ENCODE results near the gene ABCC6.

ABCC6 gene

GRCh38 chr16:16146380-16147315 is 76.6 kb downstream of the ABCC6 start:
- TF ChIP-seq CTCF (IDR thresholded peaks at IDR 0.05; ENCODE audit: poor library complexity, severe bottlenecking) = no peak
- Histone ChIP-seq H3K27ac (ENCODE audit: poor library complexity, severe bottlenecking) (no peak overlapping the region), H3K36me3 (ENCODE audit: low read depth) (peaks cover 18% of the 10 kb centered on the region), H3K9me3 (ENCODE audit: severe bottlenecking) (no peaks in the 10 kb centered on the region), H3K4me1 (ENCODE audit: insufficient read depth, poor library complexity, severe bottlenecking) (no peaks in the 10 kb centered on the region), H3K27me3 (ENCODE audit: insufficient read depth, poor library complexity, severe bottlenecking) (no peaks in the 10 kb centered on the region), H3K4me3 (ENCODE audit: severe bottlenecking) (no peak overlapping the region)
- no peak for ATAC-seq (ENCODE audit: low read depth)
- DNase-seq (ENCODE audit: low spot score) = no peak

GRCh38 chr16:16145286-16145685 is 78.0 kb downstream of the ABCC6 start:
- H3K9me3 ChIP-seq (ENCODE audit: severe bottlenecking) = no peaks in the 10 kb centered on the region
- no peak overlapping the region for H3K27ac ChIP-seq (ENCODE audit: poor library complexity, severe bottlenecking)
- peak; percentile 1 for TF ChIP-seq CTCF (IDR thresholded peaks at IDR 0.05; ENCODE audit: poor library complexity, severe bottlenecking)
- ATAC-seq (ENCODE audit: low read depth) = no peak
- no peaks in the 10 kb centered on the region for H3K4me1 ChIP-seq (ENCODE audit: insufficient read depth, poor library complexity, severe bottlenecking)
- peaks cover 32% of the 10 kb centered on the region for H3K36me3 ChIP-seq (ENCODE audit: low read depth)
- no peaks in the 10 kb centered on the region for H3K27me3 ChIP-seq (ENCODE audit: insufficient read depth, poor library complexity, severe bottlenecking)
- no peak for DNase-seq (ENCODE audit: low spot score)
- no peak overlapping the region for H3K4me3 ChIP-seq (ENCODE audit: severe bottlenecking)

GRCh38 chr16:16144416-16144815 is 78.9 kb downstream of the ABCC6 start:
- TF ChIP-seq CTCF (IDR thresholded peaks at IDR 0.05; ENCODE audit: poor library complexity, severe bottlenecking) = no peak
- no peak for DNase-seq (ENCODE audit: low spot score)

GRCh38 chr16:16143931-16144330 is 79.4 kb downstream of the ABCC6 start:
- Histone ChIP-seq H3K4me1 (ENCODE audit: insufficient read depth, poor library complexity, severe bottlenecking) (no peaks in the 10 kb centered on the region), H3K27ac (ENCODE audit: poor library complexity, severe bottlenecking) (peak overlapping the region; percentile 14), H3K4me3 (ENCODE audit: severe bottlenecking) (no peak overlapping the region), H3K9me3 (ENCODE audit: severe bottlenecking) (no peaks in the 10 kb centered on the region), H3K27me3 (ENCODE audit: insufficient read depth, poor library complexity, severe bottlenecking) (no peaks in the 10 kb centered on the region), H3K36me3 (ENCODE audit: low read depth) (peaks cover 43% of the 10 kb centered on the region)
- TF ChIP-seq CTCF (IDR thresholded peaks at IDR 0.05; ENCODE audit: poor library complexity, severe bottlenecking) = no peak
- ATAC-seq (ENCODE audit: low read depth) (peak; percentile 14; the same call in 2 of the 3 replicates), DNase-seq (ENCODE audit: low spot score) (no peak)

More at GRCh38 chr16:16144416-16144815, 78.9 kb downstream of the ABCC6 start:
- no peaks in the 10 kb centered on the region for H3K9me3 ChIP-seq (ENCODE audit: severe bottlenecking)
- H3K27me3 ChIP-seq (ENCODE audit: insufficient read depth, poor library complexity, severe bottlenecking) = no peaks in the 10 kb centered on the region
- peak; percentile 68 for ATAC-seq (ENCODE audit: low read depth)
- H3K27ac ChIP-seq (ENCODE audit: poor library complexity, severe bottlenecking) = peak overlapping the region; percentile 14
- no peaks in the 10 kb centered on the region for H3K4me1 ChIP-seq (ENCODE audit: insufficient read depth, poor library complexity, severe bottlenecking)
- H3K4me3 ChIP-seq (ENCODE audit: severe bottlenecking) = no peak overlapping the region
- H3K36me3 ChIP-seq (ENCODE audit: low read depth) = peaks cover 40% of the 10 kb centered on the region
